Endometrial microvascular endothelial cells (primary cell): Measurements from ENCODE around the gene MUC22. TPM values are rescaled to one million over a fixed set of nuclear protein-coding genes. Genes with fewer than 3 reads are reported as not detected.
"Not testable (repeated sequence)": the region's sequence is repeated elsewhere in the genome, so short reads cannot be mapped to it uniquely, and the experiment has no call there.

Source experiments
- in situ Hi-C: cut with HindIII; loops from 2 replicates; pipeline ENCODE4 v1.10.0; 2017; ENCODE audit warnings: low sequenced_read_pairs, low pct_unique_long_range_greater_than_20kb; ENCODE audit errors: inconsistent ontology term
- total RNA-seq: library from RNA; depleted of rRNA; stranded (reverse); fragments of >200 nt; gene quantifications from one replicate; pipeline ENCODE4 v1.2.3, GENCODE V29; 2015; ENCODE audit errors: inconsistent ontology term

MUC22 gene
- total RNA-seq, 1 donor from 2014 or later: not detected

DNA sequence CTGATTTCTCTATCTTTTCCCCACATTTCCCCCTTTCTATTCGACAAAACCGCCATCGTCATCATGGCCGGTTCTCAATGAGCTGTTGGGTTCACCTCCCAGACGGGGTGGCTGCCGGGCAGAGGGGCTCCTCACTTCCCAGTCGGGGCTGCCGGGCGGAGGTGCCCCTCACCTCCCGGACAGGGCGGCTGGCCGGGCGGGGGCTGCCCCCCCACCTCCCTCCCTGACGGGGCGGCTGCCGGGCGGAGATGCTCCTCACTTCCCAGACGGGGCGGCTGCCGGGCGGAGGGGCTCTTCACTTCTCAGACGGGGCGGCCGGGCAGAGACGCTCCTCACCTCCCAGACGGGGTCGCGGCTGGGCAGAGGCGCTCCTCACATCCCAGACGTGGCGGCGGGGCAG, 56.8 kb downstream of the MUC22 start:
- in situ Hi-C loops: not testable (repeated sequence)

DNA sequence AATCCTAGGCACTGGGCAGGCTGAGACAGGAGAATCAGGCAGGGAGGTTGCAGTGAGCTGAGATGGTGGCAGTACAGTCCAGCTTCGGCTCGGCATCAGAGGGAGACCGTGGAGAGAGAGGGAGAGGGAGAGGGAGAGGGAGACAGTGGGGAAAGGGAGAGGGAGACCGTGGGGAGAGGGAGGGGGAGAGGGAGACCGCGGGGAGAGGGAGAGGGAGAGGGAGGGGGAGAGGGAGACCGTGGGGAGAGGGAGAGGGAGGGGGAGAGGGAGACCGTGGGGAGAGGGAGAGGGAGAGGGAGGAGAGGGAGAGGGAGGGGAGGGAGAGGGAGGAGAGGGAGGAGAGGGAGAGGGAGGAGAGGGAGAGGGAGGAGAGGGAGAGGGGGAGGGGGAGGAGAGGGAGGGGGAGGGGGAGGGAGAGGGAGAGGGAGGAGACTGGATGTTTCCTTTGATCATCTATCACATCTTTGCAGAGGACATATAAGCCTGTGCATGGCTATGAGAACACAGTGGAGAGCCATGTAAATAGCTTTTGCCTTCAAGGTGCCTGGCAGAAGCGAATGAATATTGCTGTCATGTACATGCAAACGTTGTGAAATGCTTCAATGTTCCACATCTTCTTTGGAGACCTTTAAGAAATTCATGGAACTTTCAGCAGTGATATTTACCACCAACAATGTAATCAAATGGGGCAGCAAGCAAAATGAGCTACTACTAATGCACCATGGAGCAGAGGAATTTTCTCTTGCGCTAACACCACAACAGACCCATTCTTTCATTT, 57.8 kb downstream of the MUC22 start:
- in situ Hi-C loops: not testable (repeated sequence)

GRCh38 chr6:31068669-31069340, 58.5 kb downstream of the MUC22 start:
- in situ Hi-C loops: no loop called here

- in situ Hi-C loops: loop anchor here (10.0 kb wide), 1 partner anchor 336 kb away; no protein-coding TSS in a partner anchor
Observed at GRCh38 chr6:31070711-31071197, 60.5 kb downstream of the MUC22 start.

DNA sequence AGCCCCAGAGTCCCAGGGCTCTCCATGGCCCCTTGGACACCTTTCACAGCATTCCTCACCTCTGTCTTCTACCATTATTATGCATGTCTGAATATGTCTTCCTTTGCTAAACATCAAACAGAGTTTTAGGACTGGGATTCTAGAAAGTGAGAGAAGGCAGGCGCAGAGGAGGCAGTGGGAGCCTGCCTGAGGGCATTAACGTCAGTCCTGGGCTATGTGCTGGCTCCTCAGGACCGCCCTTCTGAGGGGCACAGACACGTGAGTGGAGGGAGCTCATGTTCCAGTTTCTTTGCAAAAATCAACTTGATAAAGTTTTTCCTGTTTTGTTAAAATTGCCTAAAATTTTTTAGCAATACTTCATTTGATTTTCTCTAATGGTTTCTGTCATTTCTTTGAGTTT, 64.1 kb downstream of the MUC22 start:
- in situ Hi-C loops: loop anchor here (10.0 kb wide), 1 partner anchor 340 kb away; no protein-coding TSS in a partner anchor

DNA sequence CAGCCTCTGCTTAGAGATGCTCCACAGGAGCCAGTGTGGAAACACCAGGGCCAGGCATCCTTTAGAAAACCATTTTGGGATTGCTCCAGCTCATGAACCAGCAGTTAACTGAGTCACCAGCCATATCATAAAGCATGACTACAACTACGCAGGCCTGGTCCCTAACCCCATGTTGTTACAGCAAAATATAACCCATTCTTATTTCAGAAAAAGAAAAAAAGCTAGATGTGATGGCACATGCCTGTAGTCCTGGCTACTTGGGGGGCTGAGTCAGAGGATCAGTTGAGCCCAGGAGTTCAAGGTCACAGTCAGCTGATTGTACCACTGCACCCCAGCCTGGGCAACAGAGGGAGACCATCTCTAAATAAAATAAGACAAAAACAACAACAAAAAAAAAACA, 65.3 kb downstream of the MUC22 start:
- in situ Hi-C loops: loop anchor here (10.0 kb wide), 1 partner anchor 341 kb away; no protein-coding TSS in a partner anchor

GRCh38 chr6:31076611-31077010, 66.3 kb downstream of the MUC22 start:
- in situ Hi-C loops: loop anchor here (10.0 kb wide), 1 partner anchor 342 kb away; no protein-coding TSS in a partner anchor

DNA sequence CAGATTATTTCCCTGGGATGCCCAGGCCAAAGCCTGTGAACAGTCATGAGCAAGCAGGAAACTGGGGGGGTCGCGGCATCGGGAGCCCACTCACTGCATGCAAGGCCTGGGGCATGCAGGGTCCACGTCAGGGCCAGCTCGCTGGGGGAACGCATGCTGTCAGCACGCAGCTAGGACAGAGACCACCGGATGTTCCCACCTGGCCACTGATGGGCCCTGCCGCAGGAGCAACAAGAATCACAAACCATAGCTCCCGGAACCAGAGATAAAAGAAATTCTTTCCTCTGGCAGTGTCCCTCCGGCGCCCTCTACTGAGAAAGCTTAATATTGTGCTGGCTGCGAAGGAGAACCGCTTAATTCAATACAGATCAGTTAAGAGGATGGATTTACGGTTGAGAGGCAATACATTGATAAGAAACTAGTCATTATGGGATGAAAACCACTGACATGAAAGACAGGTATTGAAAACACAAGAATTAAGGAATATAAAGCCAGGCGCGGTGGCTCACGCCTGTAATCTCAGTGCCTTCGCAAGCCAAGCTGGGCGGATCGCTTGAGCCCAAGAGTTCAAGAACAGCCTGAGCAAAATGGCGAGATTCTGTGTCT, 69.5 kb downstream of the MUC22 start:
- in situ Hi-C loops: loop anchor here (10.0 kb wide), 1 partner anchor 345 kb away; no protein-coding TSS in a partner anchor

GRCh38 chr6:31081872-31082271, 71.6 kb downstream of the MUC22 start:
- in situ Hi-C loops: no loop called here

DNA sequence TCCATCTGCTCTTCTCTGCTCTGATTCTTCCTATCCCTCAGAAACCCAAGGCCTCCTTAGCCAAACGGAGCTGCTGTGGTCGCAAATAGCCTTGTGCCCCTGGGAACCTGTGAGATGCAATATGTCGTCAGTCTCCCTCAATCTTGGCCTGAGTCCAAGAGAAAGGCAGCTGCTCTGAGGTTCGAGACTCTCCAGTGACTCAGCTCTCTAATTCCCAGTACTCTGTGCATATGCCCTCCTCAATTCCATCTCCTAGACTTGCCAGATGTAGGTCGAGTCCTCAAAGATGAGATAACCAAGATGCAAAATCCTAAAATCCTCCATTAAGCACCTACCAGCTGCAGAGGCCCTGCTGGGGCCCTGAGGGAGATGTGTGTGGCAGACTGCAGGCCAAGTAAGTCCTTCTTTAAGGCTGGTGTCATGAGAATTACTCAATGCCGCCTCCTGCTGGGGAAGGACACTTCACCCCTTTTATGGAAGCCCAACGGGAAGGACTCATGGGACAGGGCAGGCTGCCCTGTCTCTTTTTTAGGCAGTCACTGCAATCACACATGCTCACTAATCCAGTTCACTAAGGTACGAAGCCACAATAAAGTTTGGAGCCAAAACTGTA, 73.6 kb downstream of the MUC22 start:
- in situ Hi-C loops: no loop called here

Other genes starting within 250 kb of the MUC22 start
- 16.6 TPM for gene DDR1, start 126.0 kb upstream of the MUC22 start, total RNA-seq
- 11.6 TPM for gene GTF2H4, start 102.3 kb upstream of the MUC22 start, total RNA-seq
- 37.4 TPM for gene VARS2, start 96.2 kb upstream of the MUC22 start, total RNA-seq
- gene SFTA2, start 78.3 kb upstream of the MUC22 start, total RNA-seq: not detected
- gene MUCL3, start 69.5 kb upstream of the MUC22 start, total RNA-seq: not detected
- gene MUC21, start 26.8 kb upstream of the MUC22 start, total RNA-seq: not detected
- gene C6orf15, start 102.1 kb downstream of the MUC22 start, total RNA-seq: not detected
- gene PSORS1C1, start 104.3 kb downstream of the MUC22 start, total RNA-seq: 0.46 TPM
- gene CDSN, start 110.0 kb downstream of the MUC22 start, total RNA-seq: not detected
- gene PSORS1C2, start 128.6 kb downstream of the MUC22 start, total RNA-seq: not detected
- 30.2 TPM for gene CCHCR1, start 147.3 kb downstream of the MUC22 start, total RNA-seq
- gene TCF19, start 148.1 kb downstream of the MUC22 start, total RNA-seq: 53.7 TPM
- gene POU5F1, start 160.2 kb downstream of the MUC22 start, total RNA-seq: 6.4 TPM